Uterus (tissue), 2 donors: ENCODE data around the gene IFI27L2.

Experiments
- POLR2A ChIP-seq, 2 donors: fragments of 450-650 bp; IDR thresholded peaks; one replicate each; pipeline ENCODE4 v1.6.1; 2016; ENCODE audit warnings: antibody characterized with exemption in 2 of 2, mild to moderate bottlenecking in 1 of 2, moderate library complexity in 1 of 2
- TF ChIP-seq, protein P1 (sequence below), 4 experiments: fragments of 200-600 bp in 2 of 4; fragments of 450-650 bp in 2 of 4; sonication (generic) in 2 of 4; IDR thresholded peaks; one replicate each; pipeline ENCODE4 v1.5.1; 2016 to 2019; ENCODE audit warnings: antibody characterized with exemption in 4 of 4, mild to moderate bottlenecking in 2 of 4, moderate library complexity in 1 of 4

DNA sequence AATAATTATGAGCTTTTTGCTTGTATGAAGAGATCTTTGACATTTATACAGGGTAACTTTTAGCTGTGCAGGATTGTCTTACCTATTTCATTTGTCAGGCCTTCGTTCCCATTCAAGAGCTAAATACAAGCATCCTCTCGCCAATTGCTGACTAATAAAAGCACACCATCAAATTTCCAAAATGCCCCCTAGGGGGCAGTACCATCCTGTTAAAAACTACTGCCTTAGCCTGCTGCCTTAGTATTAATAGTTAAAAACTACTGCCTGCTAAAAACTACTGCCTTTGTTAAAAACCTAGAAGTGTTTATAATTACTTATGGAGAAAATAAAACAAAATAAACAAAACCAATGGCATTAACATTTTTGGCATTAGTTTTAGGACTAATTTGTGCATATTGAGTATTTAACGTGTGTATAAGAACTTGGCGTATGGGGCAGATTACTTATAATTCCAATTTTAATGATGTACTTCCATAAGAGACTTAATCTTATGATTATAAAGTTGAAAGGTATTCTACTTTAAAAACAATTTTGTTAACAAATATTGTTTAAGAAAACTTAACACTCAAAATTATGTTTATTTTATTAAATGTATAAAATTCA lies 3.0 kb upstream of the IFI27L2 start:
- TF ChIP-seq, protein P1, sequence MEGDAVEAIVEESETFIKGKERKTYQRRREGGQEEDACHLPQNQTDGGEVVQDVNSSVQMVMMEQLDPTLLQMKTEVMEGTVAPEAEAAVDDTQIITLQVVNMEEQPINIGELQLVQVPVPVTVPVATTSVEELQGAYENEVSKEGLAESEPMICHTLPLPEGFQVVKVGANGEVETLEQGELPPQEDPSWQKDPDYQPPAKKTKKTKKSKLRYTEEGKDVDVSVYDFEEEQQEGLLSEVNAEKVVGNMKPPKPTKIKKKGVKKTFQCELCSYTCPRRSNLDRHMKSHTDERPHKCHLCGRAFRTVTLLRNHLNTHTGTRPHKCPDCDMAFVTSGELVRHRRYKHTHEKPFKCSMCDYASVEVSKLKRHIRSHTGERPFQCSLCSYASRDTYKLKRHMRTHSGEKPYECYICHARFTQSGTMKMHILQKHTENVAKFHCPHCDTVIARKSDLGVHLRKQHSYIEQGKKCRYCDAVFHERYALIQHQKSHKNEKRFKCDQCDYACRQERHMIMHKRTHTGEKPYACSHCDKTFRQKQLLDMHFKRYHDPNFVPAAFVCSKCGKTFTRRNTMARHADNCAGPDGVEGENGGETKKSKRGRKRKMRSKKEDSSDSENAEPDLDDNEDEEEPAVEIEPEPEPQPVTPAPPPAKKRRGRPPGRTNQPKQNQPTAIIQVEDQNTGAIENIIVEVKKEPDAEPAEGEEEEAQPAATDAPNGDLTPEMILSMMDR (IDR thresholded peaks at IDR 0.05) = peak; percentile 66 to 76 (median 72)
- no peak for TF ChIP-seq POLR2A (IDR thresholded peaks at IDR 0.05)
